HG03571 (cell line): ENCODE results near the gene RHO.

Experiments
- ATAC-seq: cut with Tn5 transposase; IDR thresholded peaks from one replicate; pipeline ENCODE4 v1.9.1; 2021; ENCODE audit not compliant: unreplicated experiment

The RHO gene

GRCh38 chr3:129519896-129520715 lies 8.3 kb upstream of the RHO start:
- no peak for ATAC-seq

- no peak for ATAC-seq
Observed at GRCh38 chr3:129520960-129521359, 7.5 kb upstream of the RHO start.

- ATAC-seq = no peak
Observed at GRCh38 chr3:129521611-129522010, 6.8 kb upstream of the RHO start.

GRCh38 chr3:129522953-129523352 lies 5.5 kb upstream of the RHO start:
- ATAC-seq = no peak

GRCh38 chr3:129524081-129524480 lies 4.4 kb upstream of the RHO start:
- no peak for ATAC-seq

- no peak for ATAC-seq
Observed at GRCh38 chr3:129525341-129525968, 3.0 kb upstream of the RHO start.

GRCh38 chr3:129526121-129526900 lies 2.1 kb upstream of the RHO start:
- peak; percentile 92 for ATAC-seq

GRCh38 chr3:129527262-129527661 lies 1.2 kb upstream of the RHO start:
- no peak for ATAC-seq

GRCh38 chr3:129529436-129530210 lies 1.2 kb downstream of the RHO start:
- no peak for ATAC-seq

- no peak for ATAC-seq
Observed at GRCh38 chr3:129530251-129530791, 1.9 kb downstream of the RHO start.

- ATAC-seq = no peak
Observed at GRCh38 chr3:129530821-129531220, 2.4 kb downstream of the RHO start.

GRCh38 chr3:129531699-129532098 lies 3.3 kb downstream of the RHO start:
- ATAC-seq = no peak

- ATAC-seq = no peak
Observed at GRCh38 chr3:129532261-129532660, 3.8 kb downstream of the RHO start.

GRCh38 chr3:129533406-129533805 lies 5.0 kb downstream of the RHO start:
- ATAC-seq = no peak

- ATAC-seq = no peak
Observed at GRCh38 chr3:129534428-129535027, 6.1 kb downstream of the RHO start.

GRCh38 chr3:129535075-129535474 lies 6.6 kb downstream of the RHO start:
- no peak for ATAC-seq

GRCh38 chr3:129536374-129536667 lies 7.9 kb downstream of the RHO start:
- no peak for ATAC-seq

GRCh38 chr3:129536804-129537203 lies 8.4 kb downstream of the RHO start:
- no peak for ATAC-seq

- ATAC-seq = no peak
Observed at GRCh38 chr3:129539206-129539605, 10.8 kb downstream of the RHO start.

- ATAC-seq = no peak
Observed at GRCh38 chr3:129540776-129541516, 12.5 kb downstream of the RHO start.
